Measurements from ENCODE around the gene MEGF8. TPM values are rescaled to one million over a fixed set of nuclear protein-coding genes. Genes with fewer than 3 reads are reported as not detected.

MEGF8 gene
- total RNA-seq, 1 donor from 2014 or later: 16.4 TPM

DNA sequence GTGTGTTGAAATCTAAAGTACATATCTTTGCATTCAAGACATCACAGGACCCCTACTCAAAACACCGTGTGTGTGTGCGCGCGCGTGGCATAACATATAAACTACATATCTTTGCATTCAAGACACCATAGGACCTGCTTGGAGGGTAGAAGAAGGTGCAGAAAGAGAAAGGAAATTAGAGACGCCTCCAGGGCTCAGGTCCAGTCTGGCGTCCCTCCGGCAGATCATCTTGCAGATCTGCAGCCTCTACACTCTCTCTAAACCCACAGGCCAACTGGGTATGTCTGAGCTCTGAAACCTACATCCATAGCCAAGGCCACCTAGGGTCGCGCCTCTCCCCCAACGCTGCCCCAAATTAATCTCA, 22.4 kb upstream of the MEGF8 start:
- Histone ChIP-seq H3K4me1 (peaks cover 14% of the 10 kb centered on the region), H3K27me3 (ENCODE audit: low read depth) (no peaks in the 10 kb centered on the region), H3K36me3 (no peaks in the 10 kb centered on the region), H3K4me3 (peak overlapping the region; percentile 65), H3K27ac (no peak overlapping the region), H3K9me3 (no peaks in the 10 kb centered on the region)
- TF ChIP-seq, protein P1, sequence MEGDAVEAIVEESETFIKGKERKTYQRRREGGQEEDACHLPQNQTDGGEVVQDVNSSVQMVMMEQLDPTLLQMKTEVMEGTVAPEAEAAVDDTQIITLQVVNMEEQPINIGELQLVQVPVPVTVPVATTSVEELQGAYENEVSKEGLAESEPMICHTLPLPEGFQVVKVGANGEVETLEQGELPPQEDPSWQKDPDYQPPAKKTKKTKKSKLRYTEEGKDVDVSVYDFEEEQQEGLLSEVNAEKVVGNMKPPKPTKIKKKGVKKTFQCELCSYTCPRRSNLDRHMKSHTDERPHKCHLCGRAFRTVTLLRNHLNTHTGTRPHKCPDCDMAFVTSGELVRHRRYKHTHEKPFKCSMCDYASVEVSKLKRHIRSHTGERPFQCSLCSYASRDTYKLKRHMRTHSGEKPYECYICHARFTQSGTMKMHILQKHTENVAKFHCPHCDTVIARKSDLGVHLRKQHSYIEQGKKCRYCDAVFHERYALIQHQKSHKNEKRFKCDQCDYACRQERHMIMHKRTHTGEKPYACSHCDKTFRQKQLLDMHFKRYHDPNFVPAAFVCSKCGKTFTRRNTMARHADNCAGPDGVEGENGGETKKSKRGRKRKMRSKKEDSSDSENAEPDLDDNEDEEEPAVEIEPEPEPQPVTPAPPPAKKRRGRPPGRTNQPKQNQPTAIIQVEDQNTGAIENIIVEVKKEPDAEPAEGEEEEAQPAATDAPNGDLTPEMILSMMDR (IDR thresholded peaks at IDR 0.05): no peak
- intact Hi-C loops (cut with DNase I): no loop called here
- no peak for ATAC-seq
- DNase-seq: no peak

DNA sequence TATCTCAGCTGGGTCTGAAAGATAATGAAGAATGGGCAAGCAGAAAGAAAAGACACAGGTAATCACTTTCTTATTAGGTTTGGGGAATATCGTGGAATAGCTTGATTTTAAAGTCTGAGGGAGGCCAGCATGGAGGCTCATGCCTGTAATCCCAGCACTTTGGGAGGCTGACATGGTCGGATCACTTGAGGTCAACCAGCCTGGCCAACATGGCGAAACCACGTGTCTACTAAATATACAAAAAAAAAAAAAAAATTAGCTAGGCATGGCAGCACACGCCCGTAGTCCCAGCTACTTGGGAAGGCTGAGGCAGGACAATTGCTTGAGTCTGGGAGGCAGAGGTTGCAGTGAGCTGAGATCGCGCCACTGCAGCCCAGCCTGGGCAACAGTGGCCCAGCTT, 21.6 kb upstream of the MEGF8 start:
- no peak overlapping the region for H3K27ac ChIP-seq
- H3K9me3 ChIP-seq: no peaks in the 10 kb centered on the region
- TF ChIP-seq, protein P1 (IDR thresholded peaks at IDR 0.05): no peak
- H3K4me1 ChIP-seq: peaks cover 14% of the 10 kb centered on the region
- ATAC-seq (no peak), DNase-seq (no peak)
- H3K4me3 ChIP-seq: no peak overlapping the region
- intact Hi-C loops (cut with DNase I): no loop called here
- no peaks in the 10 kb centered on the region for H3K36me3 ChIP-seq
- H3K27me3 ChIP-seq (ENCODE audit: low read depth): no peaks in the 10 kb centered on the region

DNA sequence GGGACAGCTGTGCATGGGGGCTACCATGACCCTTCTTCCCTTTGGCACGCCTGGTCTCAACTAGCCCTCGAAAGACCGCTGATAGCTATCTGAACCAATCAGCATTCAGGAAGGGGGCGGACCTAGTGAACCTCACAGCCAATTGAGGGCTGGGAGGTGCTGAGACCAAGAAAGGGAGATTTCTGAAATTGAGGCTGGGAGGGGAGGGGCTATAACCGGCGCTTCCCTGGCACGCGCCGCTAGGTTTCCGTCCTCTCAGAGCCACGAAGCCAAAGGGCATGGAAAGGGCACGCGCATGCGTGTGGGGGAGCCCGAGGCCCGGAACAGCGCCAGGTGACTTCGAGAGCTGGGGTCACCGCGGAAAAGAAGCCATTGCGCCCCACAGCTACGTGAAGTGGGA, 18.8 kb upstream of the MEGF8 start:
- intact Hi-C loops (cut with DNase I): no loop called here
- Histone ChIP-seq H3K27me3 (ENCODE audit: low read depth) (peaks cover 8% of the 10 kb centered on the region), H3K36me3 (no peaks in the 10 kb centered on the region), H3K27ac (no peak overlapping the region), H3K4me1 (peaks cover 10% of the 10 kb centered on the region), H3K4me3 (no peak overlapping the region), H3K9me3 (no peaks in the 10 kb centered on the region)
- ATAC-seq (no peak), DNase-seq (no peak)
- TF ChIP-seq, protein P1 (IDR thresholded peaks at IDR 0.05): no peak

DNA sequence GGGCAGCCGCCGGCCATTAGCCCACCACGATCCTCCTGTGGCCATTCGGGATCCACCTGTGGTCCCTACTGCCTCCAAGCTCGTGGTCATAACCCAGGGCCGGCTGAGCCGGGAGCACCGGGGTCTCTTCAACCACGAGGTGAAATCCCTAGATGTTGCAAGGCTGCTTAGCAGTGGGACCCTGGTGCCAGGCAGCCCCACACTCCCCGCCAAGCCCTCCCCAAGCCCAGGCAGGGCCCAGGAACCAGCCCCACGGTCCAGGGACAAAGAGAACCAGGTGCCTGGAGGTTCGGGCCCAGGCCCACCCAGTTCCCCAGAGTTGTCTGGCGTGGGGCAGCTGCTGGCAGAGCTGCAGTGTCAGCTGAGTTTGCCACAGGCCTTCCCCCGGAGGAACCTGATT, 15.7 kb upstream of the MEGF8 start:
- Histone ChIP-seq H3K27ac (no peak overlapping the region), H3K9me3 (no peaks in the 10 kb centered on the region), H3K27me3 (ENCODE audit: low read depth) (peaks cover 37% of the 10 kb centered on the region), H3K36me3 (no peaks in the 10 kb centered on the region), H3K4me3 (no peak overlapping the region), H3K4me1 (no peaks in the 10 kb centered on the region)
- TF ChIP-seq, protein P1 (IDR thresholded peaks at IDR 0.05): no peak
- DNase-seq (no peak), ATAC-seq (no peak)
- intact Hi-C loops (cut with DNase I): no loop called here

DNA sequence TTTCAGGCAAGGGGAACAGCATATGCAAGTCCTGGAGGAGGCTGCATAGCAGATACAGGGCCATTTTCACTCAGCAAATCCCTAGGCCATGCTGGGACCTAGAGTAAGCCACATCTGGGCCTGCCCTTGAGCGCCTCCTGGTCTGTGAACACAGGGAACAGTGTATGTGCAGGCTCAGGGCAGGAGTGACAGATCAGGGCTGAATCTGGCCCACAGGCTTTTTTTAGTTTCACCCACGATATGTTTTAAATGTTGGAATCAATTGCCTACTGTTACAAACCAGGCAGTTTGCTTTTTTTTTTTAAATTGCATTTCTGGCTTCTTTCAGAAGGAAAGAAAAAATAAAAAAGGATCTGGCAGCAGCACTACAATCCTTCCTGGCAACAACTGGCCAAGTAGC, 13.8 kb upstream of the MEGF8 start:
- TF ChIP-seq, protein P1 (IDR thresholded peaks at IDR 0.05): no peak
- H3K27ac ChIP-seq: no peak overlapping the region
- ATAC-seq (no peak), DNase-seq (no peak)
- H3K27me3 ChIP-seq (ENCODE audit: low read depth): peaks cover 37% of the 10 kb centered on the region
- H3K9me3 ChIP-seq: no peaks in the 10 kb centered on the region
- peaks cover 4% of the 10 kb centered on the region for H3K4me1 ChIP-seq
- no peaks in the 10 kb centered on the region for H3K36me3 ChIP-seq
- no peak overlapping the region for H3K4me3 ChIP-seq
- intact Hi-C loops (cut with DNase I): no loop called here

DNA sequence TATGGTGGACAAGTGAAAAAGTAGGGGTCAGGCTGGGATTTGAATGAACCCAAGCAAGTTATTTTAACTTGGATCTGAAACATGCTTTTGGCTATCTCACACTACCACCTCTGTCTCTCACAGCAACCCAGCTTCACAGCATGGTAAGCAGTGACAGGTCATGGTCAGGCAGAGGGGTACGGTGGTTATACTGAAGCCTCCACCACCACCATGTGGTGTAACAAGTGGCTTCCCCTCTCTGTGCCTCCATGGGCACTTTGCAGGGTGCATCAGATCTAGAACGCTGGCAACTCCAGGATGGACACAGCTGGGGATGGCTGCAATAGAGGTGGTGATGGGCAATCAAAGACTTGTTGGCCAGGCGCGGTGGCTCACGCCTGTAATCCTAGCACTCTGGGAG, 13.1 kb upstream of the MEGF8 start:
- TF ChIP-seq, protein P1 (IDR thresholded peaks at IDR 0.05): no peak
- DNase-seq: no peak
- no peak for ATAC-seq
- no peaks in the 10 kb centered on the region for H3K9me3 ChIP-seq
- H3K4me1 ChIP-seq: peaks cover 9% of the 10 kb centered on the region
- no peaks in the 10 kb centered on the region for H3K36me3 ChIP-seq
- no peak overlapping the region for H3K27ac ChIP-seq
- peaks cover 37% of the 10 kb centered on the region for H3K27me3 ChIP-seq (ENCODE audit: low read depth)
- intact Hi-C loops (cut with DNase I): no loop called here
- no peak overlapping the region for H3K4me3 ChIP-seq
